HG03432 (cell line): ENCODE data around the gene IQSEC2.

Experiments used
- ATAC-seq: cut with Tn5 transposase; IDR thresholded peaks from one replicate; pipeline ENCODE4 v1.9.1; 2021; ENCODE audit warnings: mild to moderate bottlenecking, moderate library complexity; ENCODE audit not compliant: unreplicated experiment

IQSEC2 gene

GRCh38 chrX:53249408-53250042 is 31.9 kb downstream of the IQSEC2 start:
- no peak for ATAC-seq

GRCh38 chrX:53247928-53248327 is 33.5 kb downstream of the IQSEC2 start:
- ATAC-seq: no peak

GRCh38 chrX:53246231-53246630 is 35.2 kb downstream of the IQSEC2 start:
- no peak for ATAC-seq

GRCh38 chrX:53244610-53245009 is 36.8 kb downstream of the IQSEC2 start:
- no peak for ATAC-seq

GRCh38 chrX:53242310-53242709 is 39.1 kb downstream of the IQSEC2 start:
- ATAC-seq: no peak

GRCh38 chrX:53241558-53241957 is 39.8 kb downstream of the IQSEC2 start:
- ATAC-seq: no peak

- no peak for ATAC-seq
These were observed 41.9 kb downstream of the IQSEC2 start for GRCh38 chrX:53239474-53239873.

GRCh38 chrX:53237056-53237455 is 44.3 kb downstream of the IQSEC2 start:
- no peak for ATAC-seq

- no peak for ATAC-seq
These were observed 45.2 kb downstream of the IQSEC2 start for GRCh38 chrX:53236025-53236679.

- no peak for ATAC-seq
These were observed 45.8 kb downstream of the IQSEC2 start for GRCh38 chrX:53235566-53235965.

GRCh38 chrX:53234484-53234883 is 46.9 kb downstream of the IQSEC2 start:
- ATAC-seq: no peak

GRCh38 chrX:53233536-53233935 is 47.8 kb downstream of the IQSEC2 start:
- ATAC-seq: no peak

- ATAC-seq: no peak
These were observed 51.3 kb downstream of the IQSEC2 start for GRCh38 chrX:53230116-53230515.

- ATAC-seq: no peak
These were observed 54.1 kb downstream of the IQSEC2 start for GRCh38 chrX:53227224-53227765.

- peak; percentile 81 for ATAC-seq
These were observed 56.3 kb downstream of the IQSEC2 start, which contains the start of gene KDM5C for GRCh38 chrX:53224860-53225797. Gene KDM5C, minus strand, starts transcription at chrX:53225207. Its CDS starts 318 bp downstream, at chrX:53224889.

- ATAC-seq: no peak
These were observed 57.2 kb downstream of the IQSEC2 start for GRCh38 chrX:53223955-53224859.

- ATAC-seq: no peak
These were observed 58.2 kb downstream of the IQSEC2 start for GRCh38 chrX:53223068-53223693.
